Heart left ventricle (tissue), 16 donors: ENCODE data around the gene IGFBP6. TPM values are rescaled to one million over a fixed set of nuclear protein-coding genes. Genes with fewer than 3 reads are reported as not detected.

ENCODE experiments used
- ATAC-seq, 4 donors: fragments of 200-7000 bp; cut with Tn5 transposase; one replicate each; pipeline ENCODE4 v1.9.1; 2020 to 2022; ENCODE audit warnings: moderate library complexity in 4 of 4, mild to moderate bottlenecking in 3 of 4, moderate number of reproducible peaks in 1 of 4
- DNase-seq, 5 donors: peaks; one replicate each; pipeline ENCODE4 v3.0.0-alpha.2; 2020
- H3K27ac ChIP-seq, 12 donors: fragments of 200-600 bp; sonication (generic) in 4 of 12; one replicate each; pipeline versions ENCODE4 v1.5.0 to v1.8.0; 2016 to 2022; ENCODE audit warnings: mild to moderate bottlenecking in 2 of 12
- H3K27me3 ChIP-seq, 9 donors: fragments of 200-600 bp; sonication (generic) in 2 of 9; one replicate each; pipeline versions ENCODE4 v1.5.1 to v1.8.0; 2016 to 2022; ENCODE audit warnings: mild to moderate bottlenecking in 3 of 9
- H3K36me3 ChIP-seq, 9 donors: fragments of 200-600 bp; sonication (generic) in 2 of 9; one replicate each; pipeline versions ENCODE4 v1.5.0 to v1.8.0; 2018 to 2022; ENCODE audit warnings: mild to moderate bottlenecking in 2 of 9
- H3K4me1 ChIP-seq, 12 donors: fragments of 200-600 bp; sonication (generic) in 4 of 12; one replicate each; pipeline versions ENCODE4 v1.5.0 to v1.8.0; 2016 to 2022; ENCODE audit warnings: mild to moderate bottlenecking in 3 of 12
- H3K4me3 ChIP-seq, 12 donors: fragments of 200-600 bp; sonication (generic) in 4 of 12; one replicate each; pipeline versions ENCODE4 v1.5.0 to v1.8.0; 2017 to 2022; ENCODE audit warnings: mild to moderate bottlenecking in 9 of 12, moderate library complexity in 4 of 12
- H3K9me3 ChIP-seq, 12 donors: fragments of 200-600 bp; sonication (generic) in 4 of 12; one replicate each; pipeline versions ENCODE4 v1.5.0 to v1.8.0; 2016 to 2022; ENCODE audit warnings: mild to moderate bottlenecking in 1 of 12
- POLR2A ChIP-seq, 2 donors: fragments of 450-650 bp; IDR thresholded peaks; one replicate each; pipeline ENCODE4 v1.6.1; 2017; ENCODE audit warnings: antibody characterized with exemption in 2 of 2, mild to moderate bottlenecking in 2 of 2, moderate library complexity in 2 of 2
- WGBS, 4 donors: extraction: QIAGEN DNeasy Blood & Tissue Kit in 2 of 4; methylation state at CpG; one replicate each; pipeline versions ENCODE4 v1.1.5 to v1.1.7; 2013 to 2018; 5-methylcytosine and 5-hydroxymethylcytosine counted together
- intact Hi-C, 10 donors: fragments of 100-400 bp; cut with DNase I; formaldehyde crosslinking; loops; one replicate each; pipeline versions ENCODE4 v1.11.1 to v1.14.2; 2022
- polyA plus RNA-seq, 2 donors: library from polyadenylated mRNA; stranded (reverse); fragments of 200-250 nt; gene quantifications; one replicate each; pipeline ENCODE4 v1.2.3, GENCODE V29; 2013
- total RNA-seq, 9 donors: library from RNA; depleted of rRNA in 2 of 9; stranded (reverse); fragments of >200 nt in 2 of 9; fragmentation: NEBNext Ultra II Directional in 3 of 9; extraction: Animal tissue kit (Norgen Biotek cat#: 25700) in 3 of 9; gene quantifications; one replicate each; pipeline versions ENCODE4 v1.1.0 to v1.2.4, GENCODE V29; 2016 to 2023
- TF ChIP-seq, protein P1 (sequence below), 12 donors: fragments of 200-600 bp; sonication (generic) in 4 of 12; IDR thresholded peaks; one replicate each; pipeline versions ENCODE4 v1.5.0 to v1.8.0; 2018 to 2022; ENCODE audit warnings: antibody characterized with exemption in 12 of 12, mild to moderate bottlenecking in 5 of 12
- donor health status: ischemic (EF 13 %, LVEDD 7.1; RV severe dilation, severe dysfunction).
- donor health status: healthy with polysubstance abuse.
- donor health status: DM: no; HTN: yes; CAD: no.
- donor health status: DM: no; HTN: no; CAD: no.
- donor health status: ischemic (EF 25% LVEDD 6.9; RV normal size, moderate dysfunction).
- donor health status: ischemic (EF 25% LVEDD 5.7; RV mildly dilated, moderate dysfunction).
- donor health status: healthy.
- donor health status: DM: yes; HTN: yes; CAD: no.
- donor health status: ischemic (EF 35%, LVEDD 5.7; RV mildly dilated, moderate dysfunction).
- donor health status: nonischemic (EF 11% LVEDD 7.7; RV severe dilation, severe dysfunction).
- donor health status: DM: yes; HTN: yes; CAD: no.
- donor health status: PGD.
- donor health status: ischemic (EF 29% LVEDD 5.4; RV normal size, mild dysfunction).
- donor health status: nonischemic (EF 23%, LVEDD 6.1; RV moderate dilation, normal function).

The IGFBP6 gene
- total and polyA plus RNA-seq, 11 donors, result 18.3 to 132 (median 42.6) TPM

GRCh38 chr12:53064613-53065436 is 32.6 kb upstream of the IGFBP6 start:
- no peak overlapping the region for H3K4me3 ChIP-seq
- intact Hi-C loops, result loop anchor here in 8 of 10 donors (2.0 to 5.0 kb wide), 5 partner anchors 34 to 222 kb away; no protein-coding TSS in a partner anchor
- H3K36me3 ChIP-seq, result peaks cover 0 to 82% (median 66%) of the 10 kb centered on the region in 9 donors
- H3K4me1 ChIP-seq, result peaks cover 3 to 97% (median 76%) of the 10 kb centered on the region in 12 donors
- peak overlapping the region in 11 of 12 donors; percentile 12 to 86 (median 71) for H3K27ac ChIP-seq
- ATAC-seq (peak; percentile 0), DNase-seq (peak in 2 of 5 donors; percentile 15 to 28)
- H3K9me3 ChIP-seq, result no peaks in the 10 kb centered on the region
- no peaks in the 10 kb centered on the region for H3K27me3 ChIP-seq
- 64 to 81% (median 69%) methylated on average over 11 of the region's 11 CpGs for WGBS, 4 donors
- TF ChIP-seq POLR2A (IDR thresholded peaks at IDR 0.05), result peak in 1 of 2 donors; percentile 10
- TF ChIP-seq, protein P1, sequence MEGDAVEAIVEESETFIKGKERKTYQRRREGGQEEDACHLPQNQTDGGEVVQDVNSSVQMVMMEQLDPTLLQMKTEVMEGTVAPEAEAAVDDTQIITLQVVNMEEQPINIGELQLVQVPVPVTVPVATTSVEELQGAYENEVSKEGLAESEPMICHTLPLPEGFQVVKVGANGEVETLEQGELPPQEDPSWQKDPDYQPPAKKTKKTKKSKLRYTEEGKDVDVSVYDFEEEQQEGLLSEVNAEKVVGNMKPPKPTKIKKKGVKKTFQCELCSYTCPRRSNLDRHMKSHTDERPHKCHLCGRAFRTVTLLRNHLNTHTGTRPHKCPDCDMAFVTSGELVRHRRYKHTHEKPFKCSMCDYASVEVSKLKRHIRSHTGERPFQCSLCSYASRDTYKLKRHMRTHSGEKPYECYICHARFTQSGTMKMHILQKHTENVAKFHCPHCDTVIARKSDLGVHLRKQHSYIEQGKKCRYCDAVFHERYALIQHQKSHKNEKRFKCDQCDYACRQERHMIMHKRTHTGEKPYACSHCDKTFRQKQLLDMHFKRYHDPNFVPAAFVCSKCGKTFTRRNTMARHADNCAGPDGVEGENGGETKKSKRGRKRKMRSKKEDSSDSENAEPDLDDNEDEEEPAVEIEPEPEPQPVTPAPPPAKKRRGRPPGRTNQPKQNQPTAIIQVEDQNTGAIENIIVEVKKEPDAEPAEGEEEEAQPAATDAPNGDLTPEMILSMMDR (IDR thresholded peaks at IDR 0.05), result no peak

- intact Hi-C loops, result loop anchor here in 8 of 10 donors (2.0 to 5.0 kb wide), 5 partner anchors 33 to 222 kb away; no protein-coding TSS in a partner anchor
- 60 to 76% (median 66%) methylated on average over 6 to 7 of the region's 7 CpGs for WGBS, 4 donors
- peak overlapping the region in 10 of 12 donors; percentile 67 to 86 (median 72) for H3K27ac ChIP-seq
- H3K36me3 ChIP-seq, result peaks cover 0 to 81% (median 60%) of the 10 kb centered on the region in 9 donors
- no peaks in the 10 kb centered on the region for H3K9me3 ChIP-seq
- peak in 2 of 5 donors; percentile 15 to 32 for DNase-seq
- no peak overlapping the region for H3K4me3 ChIP-seq
- peaks cover 5 to 97% (median 76%) of the 10 kb centered on the region in 12 donors for H3K4me1 ChIP-seq
- H3K27me3 ChIP-seq, result no peaks in the 10 kb centered on the region
- TF ChIP-seq, protein P1 (IDR thresholded peaks at IDR 0.05), result no peak
- TF ChIP-seq POLR2A (IDR thresholded peaks at IDR 0.05), result no peak
- peak in 2 of 4 donors; percentile 0 to 1 for ATAC-seq
These were observed 32.0 kb upstream of the IGFBP6 start for GRCh38 chr12:53065470-53065869.

DNA sequence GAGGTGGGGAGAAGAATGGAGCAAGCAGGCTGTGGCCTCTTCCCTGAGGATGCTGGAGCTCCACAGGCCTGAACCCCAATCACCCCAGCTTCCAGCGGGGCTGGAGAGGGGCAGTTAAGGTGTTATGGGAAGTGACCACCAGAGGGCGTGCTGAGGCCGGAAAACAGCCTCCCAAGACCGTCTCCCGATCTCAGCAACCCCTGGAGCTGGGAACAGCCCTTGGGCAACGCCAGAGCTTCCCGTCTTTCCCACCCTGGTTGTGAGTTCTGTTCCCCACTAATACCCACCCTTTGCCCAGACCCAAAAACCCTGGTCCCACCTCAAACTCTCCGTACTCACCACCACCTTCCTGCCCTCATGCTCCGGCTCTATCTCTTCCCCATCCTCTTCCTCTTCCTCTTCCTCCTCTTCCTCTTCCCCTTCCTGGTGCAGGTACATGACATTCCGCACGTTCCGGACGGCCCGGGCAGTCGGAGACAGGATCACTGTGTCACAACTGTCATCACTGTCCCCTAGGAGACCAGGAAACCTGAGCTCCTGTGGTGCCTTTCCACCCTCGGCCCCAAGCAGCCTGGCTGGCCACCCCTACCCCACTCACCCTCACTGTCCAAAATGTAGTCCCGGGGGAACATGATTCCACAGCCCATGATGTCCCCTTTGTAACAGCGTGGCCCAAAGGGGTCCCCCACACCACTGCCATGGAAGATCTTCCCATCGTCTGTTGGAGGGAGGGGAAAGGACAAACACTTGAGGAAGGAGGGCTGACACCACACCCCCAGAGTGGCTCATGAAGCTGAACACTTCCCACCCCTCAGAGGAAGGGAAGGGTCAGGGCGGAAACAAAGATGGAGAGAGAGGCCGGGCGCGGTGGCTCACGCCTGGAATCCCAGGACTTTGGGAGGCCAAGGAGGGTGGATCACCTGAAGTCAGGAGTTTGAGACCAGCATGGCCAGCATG is 31.2 kb upstream of the IGFBP6 start:
- peak; percentile 40 to 71 (median 50) for ATAC-seq
- H3K4me3 ChIP-seq, result peak overlapping the region in 1 of 12 donors; percentile 10
- H3K4me1 ChIP-seq, result peaks cover 5 to 97% (median 75%) of the 10 kb centered on the region in 12 donors
- peak overlapping the region in 11 of 12 donors; percentile 39 to 86 (median 71) for H3K27ac ChIP-seq
- no peak for TF ChIP-seq POLR2A (IDR thresholded peaks at IDR 0.05)
- TF ChIP-seq, protein P1 (IDR thresholded peaks at IDR 0.05), result peak; percentile 86 to 95 (median 91)
- peak; percentile 78 to 87 (median 83) for DNase-seq
- peaks cover 0 to 79% (median 56%) of the 10 kb centered on the region in 9 donors for H3K36me3 ChIP-seq
- no peaks in the 10 kb centered on the region for H3K27me3 ChIP-seq
- intact Hi-C loops, result loop anchor here (1.0 to 5.0 kb wide), 9 partner anchors 32 to 221 kb away; no protein-coding TSS in a partner anchor
- no peaks in the 10 kb centered on the region for H3K9me3 ChIP-seq
- WGBS, 4 donors, result 28 to 38% (median 31%) methylated on average over 24 of the region's 24 CpGs
